ENCODE results near the gene CD34.

The CD34 gene

GRCh38 chr1:207873055-207873890 is 37.7 kb downstream of the CD34 start:
- DNase-seq (ENCODE audit: low read depth) = no peak

DNA sequence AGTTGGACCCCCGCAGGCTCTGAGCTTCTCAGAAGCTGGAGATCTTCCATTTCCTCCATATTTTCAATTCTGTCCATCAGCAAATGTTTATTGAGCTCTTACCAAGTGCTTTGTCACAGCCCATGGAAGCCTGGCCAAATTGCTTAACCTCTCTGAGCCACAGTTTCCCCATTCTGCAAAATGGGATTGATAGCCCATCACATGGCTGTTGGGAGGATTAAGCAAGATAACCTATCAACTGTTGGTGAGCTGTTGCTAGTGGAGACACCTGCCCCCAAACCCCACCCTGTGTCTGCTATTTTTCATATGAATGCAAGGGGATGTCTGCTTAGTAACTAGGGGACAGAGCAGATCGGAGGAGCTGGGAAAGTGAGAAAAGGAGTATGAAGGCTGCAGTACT is 38.3 kb downstream of the CD34 start:
- DNase-seq (ENCODE audit: low read depth) = no peak

GRCh38 chr1:207871117-207871649 is 39.7 kb downstream of the CD34 start:
- no peak for DNase-seq (ENCODE audit: low read depth)

DNA sequence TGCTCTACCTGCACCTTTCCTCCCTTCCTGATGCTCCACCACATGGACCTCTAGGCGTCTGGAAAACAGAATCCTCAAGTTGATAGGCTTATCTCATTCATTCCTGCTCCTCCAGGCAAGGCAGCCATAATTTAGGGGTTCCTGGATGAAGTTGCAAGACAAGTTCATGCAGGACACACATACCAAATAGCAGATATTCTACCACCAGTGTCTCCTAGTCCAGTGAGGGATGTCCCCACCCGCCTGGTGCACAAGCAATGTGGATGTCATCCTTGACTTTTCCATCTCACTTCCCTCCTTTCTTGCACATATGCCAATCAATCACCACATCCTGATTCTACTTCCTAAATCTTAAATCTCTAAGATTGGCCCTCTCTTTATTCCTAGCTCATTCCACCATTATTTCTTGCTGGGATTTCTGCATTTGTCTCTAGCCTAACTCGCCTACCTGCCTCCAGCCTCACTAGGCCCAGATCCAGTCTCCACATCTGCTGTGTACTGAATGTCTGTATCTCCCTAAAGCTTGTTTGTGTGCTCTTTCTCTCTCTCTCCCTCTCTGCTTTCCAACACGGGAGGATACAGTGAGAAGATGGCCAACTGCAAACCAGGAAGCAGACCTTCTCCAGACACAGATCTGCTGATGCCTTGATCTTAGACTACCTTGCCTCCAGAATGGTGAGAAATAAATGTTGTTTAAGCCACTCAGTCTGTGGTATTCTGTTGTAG is 40.5 kb downstream of the CD34 start:
- DNase-seq (ENCODE audit: low read depth) = no peak

GRCh38 chr1:207869859-207870258 is 41.1 kb downstream of the CD34 start:
- no peak for DNase-seq (ENCODE audit: low read depth)

DNA sequence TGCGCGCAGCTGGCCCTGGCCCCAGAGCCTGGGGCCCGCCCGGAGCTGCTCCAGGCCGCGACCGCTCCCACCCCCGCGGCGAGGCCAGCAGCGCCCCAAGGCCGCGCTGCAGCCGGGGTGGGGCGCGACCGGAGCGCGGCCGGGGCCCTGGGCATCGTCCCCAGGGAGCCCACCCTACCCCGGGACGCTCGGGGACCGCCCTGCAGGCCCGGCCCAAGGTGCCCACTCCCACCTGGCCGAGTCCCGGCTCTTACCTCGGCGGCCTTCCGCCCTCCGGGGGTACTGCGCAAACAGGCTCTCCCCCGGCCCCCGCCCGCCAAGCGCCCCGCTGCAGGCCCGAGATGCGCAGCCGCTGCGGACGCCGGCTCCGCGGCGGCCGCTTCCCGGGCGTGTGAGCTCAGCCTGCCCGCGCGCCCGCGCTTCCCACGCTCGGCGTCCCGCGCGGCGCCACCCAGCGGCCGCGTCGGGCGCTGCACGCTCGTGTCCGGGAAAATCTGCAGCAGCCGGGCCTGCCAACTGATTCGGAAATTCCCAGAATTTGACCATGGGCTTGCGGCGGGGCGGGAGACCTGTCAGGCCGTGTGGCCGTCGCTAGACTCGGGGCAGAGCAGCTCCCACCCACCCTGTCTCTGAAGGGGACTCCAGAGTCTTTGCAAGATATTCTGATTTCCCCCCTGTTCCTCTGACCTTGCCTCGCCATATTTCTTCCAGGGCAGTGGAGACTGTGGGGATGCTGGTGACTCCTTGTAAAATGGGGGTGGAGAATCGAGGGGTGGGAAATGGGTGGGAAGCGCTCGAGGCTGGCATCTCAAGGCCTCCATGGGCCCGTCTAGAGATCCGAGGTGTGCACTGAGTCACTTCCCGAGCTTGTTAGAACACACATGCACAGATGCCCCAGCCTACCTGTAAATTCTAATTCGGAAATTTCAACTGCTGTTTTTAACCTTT is 41.9 kb downstream of the CD34 start:
- DNase-seq (ENCODE audit: low read depth) = peak; percentile 43

DNA sequence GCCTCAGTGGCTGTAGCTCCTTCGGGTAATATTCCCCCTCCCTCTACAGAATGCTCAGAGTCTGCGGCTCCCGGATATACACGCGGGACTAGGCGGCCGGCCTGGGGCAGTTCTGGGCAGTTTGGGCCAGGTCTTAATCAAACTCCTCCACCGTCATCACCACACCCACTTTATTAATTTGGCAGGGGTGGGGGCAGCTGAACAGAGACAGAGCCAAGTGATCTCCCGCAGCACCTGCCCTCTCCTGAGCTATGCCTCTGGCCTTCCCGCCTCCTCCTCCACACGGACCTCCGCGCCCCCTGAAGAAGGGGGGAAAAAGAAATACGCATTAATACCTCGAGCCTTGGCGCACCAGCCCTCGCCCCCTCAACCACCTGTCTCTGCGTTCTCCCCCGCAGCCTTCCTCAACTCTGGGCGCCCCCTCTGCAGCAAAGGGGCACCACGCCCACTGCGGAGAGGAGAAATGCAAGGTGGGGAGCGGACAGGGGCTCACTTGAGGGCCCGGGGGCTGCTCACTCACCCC is 42.6 kb downstream of the CD34 start:
- DNase-seq (ENCODE audit: low read depth) = no peak

DNA sequence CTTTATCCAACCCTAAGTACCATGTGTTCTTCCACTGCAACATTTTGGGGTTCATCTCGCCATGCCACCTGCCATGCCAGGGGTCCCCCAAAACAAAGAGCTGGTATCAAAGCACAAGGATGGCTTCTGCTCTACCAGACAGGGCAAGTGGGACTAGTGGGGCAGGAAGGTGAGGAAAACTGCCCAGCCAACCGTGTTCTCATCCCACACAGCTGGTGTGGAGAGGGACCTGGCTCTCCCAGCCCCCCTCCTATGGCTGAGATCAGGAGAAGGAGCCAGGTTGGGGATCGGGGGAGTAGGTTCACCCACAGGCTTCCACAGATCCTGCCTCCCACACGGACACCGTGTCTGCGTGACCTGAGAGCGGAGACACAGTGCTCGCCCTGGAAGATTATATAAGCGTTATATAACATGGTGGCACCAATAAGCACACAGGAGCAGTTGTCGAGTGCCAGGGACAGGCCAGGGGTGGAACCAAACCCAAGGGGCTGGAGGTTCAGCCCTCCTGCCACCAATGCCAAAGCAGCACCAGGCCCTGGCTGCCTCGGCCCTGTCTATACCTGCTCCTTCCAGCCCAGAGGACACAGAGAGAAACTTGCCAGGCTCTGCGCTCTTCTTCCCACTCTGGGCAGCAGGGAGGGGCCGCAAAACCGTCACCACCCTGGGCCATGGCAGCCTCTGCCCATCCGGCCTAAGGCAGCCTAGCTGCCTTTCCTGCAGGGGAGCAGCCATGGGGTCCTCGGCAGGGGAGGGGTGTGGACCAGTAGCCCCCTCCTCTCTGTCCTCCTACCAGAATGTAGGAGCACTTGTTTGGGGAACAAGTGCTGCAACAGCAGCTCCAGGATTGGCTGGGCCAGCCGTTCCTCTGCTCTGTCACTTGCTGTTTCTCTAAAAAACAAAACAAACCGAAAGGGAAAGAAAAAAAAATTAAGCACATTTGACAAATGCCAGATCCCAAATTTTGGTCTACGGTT is 43.5 kb downstream of the CD34 start:
- DNase-seq (ENCODE audit: low read depth) = no peak

DNA sequence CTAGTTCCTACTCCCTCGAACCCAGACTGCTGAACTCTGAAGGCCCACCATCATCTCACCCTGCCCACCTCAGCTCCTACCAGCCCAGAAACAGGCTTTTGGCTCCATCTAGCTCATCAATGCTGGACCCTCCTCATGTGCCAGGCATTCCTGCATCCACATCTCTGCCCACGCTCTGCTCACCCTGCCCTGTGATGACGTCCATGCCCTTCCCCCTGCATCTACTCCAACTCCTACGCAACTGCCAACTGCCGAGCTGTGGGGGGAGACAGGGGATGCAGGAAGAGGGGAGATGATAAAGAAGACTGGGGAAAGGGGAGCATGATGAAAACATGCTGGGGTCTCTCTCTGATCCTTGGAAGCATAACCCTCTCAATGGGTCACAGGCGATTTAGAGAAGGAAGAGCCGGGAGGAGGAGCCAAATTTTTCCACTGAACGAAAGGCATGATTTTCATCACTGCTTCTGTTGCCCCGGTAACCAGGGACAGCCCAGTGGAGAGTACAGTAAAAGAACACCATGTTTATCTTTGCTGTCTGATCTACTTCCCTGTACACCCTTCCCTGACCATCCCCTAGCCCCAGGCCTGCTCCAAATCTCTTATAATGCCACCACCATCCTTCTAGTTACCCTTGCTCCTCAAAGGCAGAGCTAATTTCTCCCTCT is 44.3 kb downstream of the CD34 start:
- DNase-seq (ENCODE audit: low read depth) = no peak

- DNase-seq (ENCODE audit: low read depth) = no peak
Observed at GRCh38 chr1:207863893-207864535, 46.9 kb downstream of the CD34 start.

- DNase-seq (ENCODE audit: low read depth) = peak; percentile 27
Observed at GRCh38 chr1:207862241-207862787, 48.6 kb downstream of the CD34 start.

- DNase-seq (ENCODE audit: low read depth) = no peak
Observed at GRCh38 chr1:207861442-207862177, 49.3 kb downstream of the CD34 start.

DNA sequence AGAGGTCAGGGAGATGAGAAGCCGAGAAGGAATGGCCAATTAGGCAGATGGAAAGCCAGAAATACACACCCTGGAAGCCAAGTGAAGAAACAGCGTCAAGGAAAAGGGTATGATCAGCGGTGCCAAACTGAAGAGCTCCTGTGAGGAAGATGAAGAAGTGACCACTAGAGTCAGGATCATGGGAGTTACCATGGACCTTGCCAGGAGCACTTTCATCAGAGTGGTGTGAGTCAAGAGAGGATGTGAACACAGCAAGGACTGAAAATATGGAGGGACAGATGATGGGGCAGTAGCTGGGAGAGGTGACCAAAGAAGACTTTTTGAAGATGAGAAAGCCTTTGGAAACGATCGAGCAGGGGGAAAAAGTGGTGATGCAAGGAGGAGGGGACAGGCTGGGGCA is 50.4 kb downstream of the CD34 start:
- DNase-seq (ENCODE audit: low read depth) = no peak

- DNase-seq (ENCODE audit: low read depth) = no peak
Observed at GRCh38 chr1:207858806-207859205, 52.1 kb downstream of the CD34 start.

GRCh38 chr1:207858281-207858680 is 52.6 kb downstream of the CD34 start:
- DNase-seq (ENCODE audit: low read depth) = no peak

DNA sequence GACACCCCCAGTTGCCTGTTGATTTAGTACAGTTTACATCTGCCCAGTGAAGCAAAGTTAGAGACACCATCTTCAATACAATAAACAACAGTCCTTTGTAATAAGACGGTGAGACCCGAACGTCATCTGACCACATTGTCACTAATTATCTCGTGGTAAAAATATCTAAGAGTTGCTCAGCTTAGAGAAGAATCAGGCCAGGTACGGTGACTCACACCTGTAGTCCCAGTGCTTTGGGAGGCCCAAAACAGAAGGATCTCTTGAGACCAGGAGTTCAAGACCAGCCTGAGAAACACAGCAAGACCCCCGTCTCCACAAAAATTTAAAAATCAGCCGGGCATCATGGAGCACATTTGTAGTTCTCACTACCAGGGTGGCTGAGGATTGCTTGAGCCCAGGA is 53.5 kb downstream of the CD34 start:
- no peak for DNase-seq (ENCODE audit: low read depth)

DNA sequence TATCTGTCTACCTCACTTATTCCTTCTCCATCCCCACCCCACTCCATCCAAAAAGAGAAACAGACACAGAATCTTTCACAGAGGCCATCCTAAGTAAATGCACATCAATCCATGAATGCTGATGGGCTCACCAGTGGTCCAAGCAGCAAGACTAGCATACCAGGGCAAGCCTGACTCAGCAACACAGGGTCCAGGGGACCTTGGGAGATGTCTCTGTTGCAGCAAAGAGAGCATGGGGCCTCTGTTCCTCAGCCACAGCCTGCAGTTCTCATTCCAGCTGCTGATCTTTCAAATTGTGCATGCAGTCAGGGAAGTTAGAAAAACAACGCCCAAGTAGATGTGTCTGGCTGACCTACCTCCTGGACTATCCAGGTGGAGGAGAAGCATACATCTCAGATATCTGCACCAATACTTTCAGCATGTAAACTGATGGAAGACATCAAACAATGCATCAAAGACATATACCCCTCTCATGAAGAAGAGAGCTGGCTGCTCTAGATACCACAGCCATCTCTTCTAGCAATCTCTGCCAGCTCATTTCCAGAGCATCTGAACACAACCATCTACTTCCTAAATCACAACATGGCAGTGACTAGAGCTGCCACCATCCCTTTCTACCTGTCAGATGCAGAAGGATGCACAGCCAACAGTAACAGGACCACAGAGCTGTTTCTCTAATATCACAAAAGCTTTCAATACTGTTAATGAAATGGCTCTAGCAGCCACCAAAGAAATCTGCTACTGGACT is 54.5 kb downstream of the CD34 start:
- no peak for DNase-seq (ENCODE audit: low read depth)

- no peak for DNase-seq (ENCODE audit: low read depth)
Observed at GRCh38 chr1:207854001-207854400, 56.9 kb downstream of the CD34 start.
